GM12878 (cell line): Measurements from ENCODE around the gene SYCE3. TPM values are rescaled to one million over a fixed set of nuclear protein-coding genes. Genes with fewer than 3 reads are reported as not detected.
A peak's percentile ranks its signal among the peaks of the same experiment; 100 is the strongest.

Experiments
- ATAC-seq: fragments of 200-7000 bp; cut with Tn5 transposase; 3 replicates; pipeline ENCODE4 v1.9.1; 2020; ENCODE audit warnings: mild to moderate bottlenecking, moderate library complexity
- BruUV-seq: library from RNA; stranded (reverse); fragments of 400-500 nt; replicated peaks from 2 replicates; lab custom pipeline; 2021; lab: Mats Ljungman, UMichigan
- CTCF ChIA-PET: fragments of 300-600 bp; sonication (Branson Sonifier 250); formaldehyde crosslinking; extraction: SDS; loops from one replicate; lab custom pipeline; 2021; ENCODE audit warnings: inconsistent platforms; lab: Yijun Ruan, JAX
- POLR2A ChIA-PET: fragments of 350-600 bp; formaldehyde crosslinking; extraction: SDS; loops from one replicate; lab custom pipeline; 2021; ENCODE audit warnings: inconsistent platforms; lab: Charles Lee
- RAD21 ChIA-PET: fragments of 300-600 bp; sonication (Branson Sonifier 250); formaldehyde crosslinking; loops from one replicate; lab custom pipeline; 2023; ENCODE audit warnings: antibody characterized with exemption; ENCODE audit not compliant: unreplicated experiment; lab: Charles Lee
- SMC1A ChIA-PET: fragments of 300-600 bp; sonication (Branson Sonifier 250); formaldehyde crosslinking; loops from one replicate; lab custom pipeline; 2023; ENCODE audit not compliant: unreplicated experiment, uncharacterized antibody; lab: Charles Lee
- DNase-seq: peaks from one replicate; pipeline ENCODE4 v3.0.0-alpha.2; 2011; ENCODE audit warnings: low read depth, low spot score
- FAIRE-seq: peaks from 3 replicates; lab custom pipeline; 2011; peaks lifted over from hg19 to GRCh38; lab: Jason Lieb, UNC
- H2AFZ ChIP-seq: 2 replicates; pipeline ENCODE4 v1.6.0; 2011; ENCODE audit warnings: low read depth, low read length, control low read depth; ENCODE audit not compliant: control insufficient read depth
- H3K27ac ChIP-seq: 2 replicates; pipeline ENCODE4 v1.5.1; 2011; ENCODE audit warnings: control low read depth; ENCODE audit not compliant: control insufficient read depth, insufficient read depth
- H3K27me3 ChIP-seq, 2 experiments: replicated peaks in 1 of 2; 2 replicates each; pipeline versions ENCODE4 v1.6.0 to v1.6.1; 2011; ENCODE audit warnings: low read length in 1 of 2; ENCODE audit not compliant: control insufficient read depth in 2 of 2, insufficient read depth in 2 of 2
- H3K36me3 ChIP-seq, 2 experiments: 2 replicates each; pipeline ENCODE4 v1.5.1; 2011; ENCODE audit warnings: low read length in 1 of 2; ENCODE audit not compliant: control insufficient read depth in 2 of 2, insufficient read depth in 2 of 2
- H3K4me1 ChIP-seq: 2 replicates; pipeline ENCODE4 v1.6.1; 2011; ENCODE audit warnings: mild to moderate bottlenecking, low read length, moderate library complexity, mixed read lengths; ENCODE audit not compliant: control insufficient read depth, insufficient read depth
- H3K4me2 ChIP-seq: 2 replicates; pipeline ENCODE4 v1.6.0; 2011; ENCODE audit warnings: control low read depth; ENCODE audit not compliant: control insufficient read depth, insufficient read depth
- H3K4me3 ChIP-seq: fragments of 200-600 bp; sonication (generic); 2 replicates; pipeline ENCODE4 v1.5.1; 2016
- H3K79me2 ChIP-seq: 2 replicates; pipeline ENCODE4 v1.6.0; 2011; ENCODE audit warnings: low read length; ENCODE audit not compliant: control insufficient read depth, insufficient read depth
- H3K9ac ChIP-seq: 2 replicates; pipeline ENCODE4 v1.8.0; 2011; ENCODE audit warnings: low read length, control low read depth, mixed read lengths; ENCODE audit not compliant: control insufficient read depth, insufficient read depth
- H3K9me3 ChIP-seq: replicated peaks from 3 replicates; pipeline ENCODE4 v1.5.1; 2011; ENCODE audit warnings: mild to moderate bottlenecking, low read length; ENCODE audit not compliant: control insufficient read depth, insufficient read depth
- H4K20me1 ChIP-seq: 2 replicates; pipeline ENCODE4 v1.6.0; 2011; ENCODE audit not compliant: control insufficient read depth, insufficient read depth
- BACH1 ChIP-seq: fragments of 450-650 bp; IDR thresholded peaks from 2 replicates; pipeline ENCODE4 v1.6.1; 2017; ENCODE audit warnings: mild to moderate bottlenecking, borderline replicate concordance
- BHLHE40 ChIP-seq, 2 experiments: fragments of 450-650 bp in 1 of 2; IDR thresholded peaks; 2 replicates each; pipeline ENCODE4 v1.6.1; 2011 to 2017; ENCODE audit warnings: low read depth in 2 of 2, borderline replicate concordance in 1 of 2, improper control_type of control experiment in 1 of 2, low read length in 1 of 2, mild to moderate bottlenecking in 1 of 2
- GATAD2B ChIP-seq: fragments of 450-650 bp; conservative IDR thresholded peaks from 2 replicates; pipeline ENCODE4 v1.6.1; 2017; ENCODE audit warnings: low read depth, mild to moderate bottlenecking, moderate library complexity
- HDAC6 ChIP-seq: fragments of 200-600 bp; sonication (generic); IDR thresholded peaks from one replicate; pipeline ENCODE4 v1.8.0; 2017; ENCODE audit warnings: antibody characterized with exemption; ENCODE audit not compliant: unreplicated experiment
- IKZF1 ChIP-seq: fragments of 450-650 bp; conservative IDR thresholded peaks from 2 replicates; pipeline ENCODE4 v1.6.1; 2017; ENCODE audit warnings: antibody characterized with exemption, mild to moderate bottlenecking
- IRF4 ChIP-seq: IDR thresholded peaks from 2 replicates; pipeline ENCODE4 v1.6.1; 2011; ENCODE audit warnings: low read depth, low read length
- LARP7 ChIP-seq: fragments of 450-650 bp; IDR thresholded peaks from 2 replicates; pipeline ENCODE4 v1.6.1; 2017; ENCODE audit warnings: mild to moderate bottlenecking
- NBN ChIP-seq: fragments of 450-650 bp; IDR thresholded peaks from 2 replicates; pipeline ENCODE4 v1.6.1; 2016
- NR2C2 ChIP-seq: IDR thresholded peaks from 2 replicates; pipeline ENCODE4 v1.6.1; 2011; ENCODE audit warnings: borderline replicate concordance, low read depth; ENCODE audit not compliant: control insufficient read depth, insufficient read length
- POLR2AphosphoS2 ChIP-seq: IDR thresholded peaks from 2 replicates; pipeline ENCODE4 v1.6.1; 2011; ENCODE audit warnings: low read depth, mild to moderate bottlenecking, low read length, improper control_type of control experiment, moderate library complexity
- POLR2AphosphoS5 ChIP-seq: IDR thresholded peaks from 2 replicates; pipeline ENCODE4 v1.6.1; 2011; ENCODE audit warnings: mild to moderate bottlenecking, low read length, inconsistent platforms
- RB1 ChIP-seq: fragments of 450-650 bp; formaldehyde crosslinking; IDR thresholded peaks from 2 replicates; pipeline ENCODE4 v1.6.1; 2017; ENCODE audit warnings: mild to moderate bottlenecking, borderline replicate concordance
- RELB ChIP-seq: fragments of 450-650 bp; IDR thresholded peaks from 2 replicates; pipeline ENCODE4 v1.6.1; 2017; ENCODE audit warnings: low read depth, mild to moderate bottlenecking, moderate library complexity
- RFX5 ChIP-seq: IDR thresholded peaks from 2 replicates; pipeline ENCODE4 v1.6.1; 2011; ENCODE audit warnings: low read depth, low read length, improper control_type of control experiment
- SP1 ChIP-seq: IDR thresholded peaks from one replicate; pipeline ENCODE4 v1.6.1; 2011; ENCODE audit warnings: low read depth, low read length
- TAF1 ChIP-seq: IDR thresholded peaks from 2 replicates; pipeline ENCODE4 v1.6.1; 2011; ENCODE audit warnings: mild to moderate bottlenecking, low read depth, low read length, borderline replicate concordance
- TCF7 ChIP-seq: IDR thresholded peaks from 2 replicates; pipeline ENCODE4 v1.6.1; 2014; ENCODE audit warnings: antibody characterized with exemption, borderline replicate concordance
- ZNF217 ChIP-seq: fragments of 450-650 bp; IDR thresholded peaks from 2 replicates; pipeline ENCODE4 v1.6.1; 2017; ENCODE audit warnings: antibody characterized with exemption, mild to moderate bottlenecking
- ZNF622 ChIP-seq: fragments of 450-650 bp; IDR thresholded peaks from 2 replicates; pipeline ENCODE4 v1.6.1; 2017; ENCODE audit warnings: mild to moderate bottlenecking, inconsistent platforms
- WGBS: methylation state at CpG from one replicate; pipeline ENCODE4 v1.1.6; 2016; ENCODE audit warnings: low lambda C conversion rate; ENCODE audit not compliant: insufficient replicate concordance, insufficient coverage; ENCODE audit errors: missing lambda C conversion rate; 5-methylcytosine and 5-hydroxymethylcytosine counted together
- in situ Hi-C: fragments of 300-500 bp; cut with MboI; formaldehyde crosslinking; loops from 9 replicates; pipeline ENCODE4 v1.14.3; 2018; ENCODE audit warnings: mixed read lengths
- intact Hi-C: fragments of 100-400 bp; cut with micrococcal nuclease; formaldehyde crosslinking; loops from one replicate; pipeline ENCODE4 v1.14.2; 2022; ENCODE audit not compliant: unreplicated experiment
- polyA plus RNA-seq, 11 experiments: library from polyadenylated mRNA; depleted of rRNA in 4 of 11; unstranded in 6 of 11; stranded (reverse) in 5 of 11; fragments of >200 nt; fragmentation: Nextera tagmentation in 4 of 11; fragmentation: Illumina TruSeq in 1 of 11; extraction: Ambion mirVana in 4 of 11; extraction: Trizol in 1 of 11; gene quantifications; 1 replicate in 1 of 11; 2 replicates in 10 of 11; pipeline versions ENCODE4 v1.2.1 to v1.2.3, GENCODE V29; 2011 to 2016; ENCODE audit warnings: inconsistent platforms in 2 of 11, missing spikeins in 2 of 11, low read depth in 1 of 11
- total RNA-seq, 4 experiments: library from RNA; depleted of rRNA in 3 of 4; stranded (reverse); fragments of >200 nt in 3 of 4; fragmentation: Illumina TruSeq in 1 of 4; extraction: Trizol in 1 of 4; gene quantifications; 2 replicates each; pipeline versions ENCODE4 v1.2.1 to v1.2.3, GENCODE V29; 2013 to 2021
- TF ChIP-seq, protein P1 (sequence below): IDR thresholded peaks from 2 replicates; pipeline ENCODE4 v1.6.1; 2011; ENCODE audit warnings: low read depth, mild to moderate bottlenecking, low read length, moderate library complexity, borderline replicate concordance; ENCODE audit errors: extremely low read depth
- TF ChIP-seq, protein P2 (sequence below): fragments of 450-650 bp; conservative IDR thresholded peaks from 2 replicates; pipeline ENCODE4 v1.6.1; 2017; ENCODE audit warnings: mild to moderate bottlenecking, moderate library complexity

SYCE3 gene
- total and polyA plus RNA-seq, 10 of the 15 experiments (the other 5 are each of a cell fraction or from before 2014, with no cell fraction given), result 0.38 to 0.91 (median 0.76) TPM; not detected in 4

GRCh38 chr22:50507421-50507990 lies 55.2 kb downstream of the SYCE3 start, which contains the start of gene LMF2:
Gene LMF2, minus strand, starts transcription at chr22:50507702. Its CDS starts 27 bp downstream, at chr22:50507675.
- Histone ChIP-seq H3K36me3 (peaks cover 4 to 8% of the 10 kb centered on the region in 2 experiments; a peak in 3 of 4 replicates), H3K9me3 (no peaks in the 10 kb centered on the region), H2AFZ (peak within 1 kb of the TSS; percentile 90), H3K4me2 (peak within 1 kb of the TSS; percentile 92), H3K9ac (peak within 1 kb of the TSS; percentile 97), H3K4me3 (peak within 1 kb of the TSS; percentile 100), H4K20me1 (no peaks in the 10 kb centered on the region), H3K27me3 (no peaks in the 10 kb centered on the region), H3K4me1 (peaks cover 9% of the 10 kb centered on the region), H3K79me2 (peaks cover 41% of the 10 kb centered on the region), H3K27ac (peak within 1 kb of the TSS; percentile 90)
- SMC1A ChIA-PET, result interaction anchor here (0.7 to 2.8 kb wide), 4 partner anchors 9 to 113 kb away, joined by 3 to 18 read pairs (median 10); partner anchors contain the start of gene SCO2
- POLR2A ChIA-PET, result interaction anchor here (0.6 to 7.2 kb wide), 16 partner anchors 17 to 256 kb away, joined by 3 to 84 read pairs (median 4); partner anchors contain the start of genes CHKB, HDAC10, KLHDC7B and SCO2
- BruUV-seq, result no TSS peak
- WGBS, result under 1% methylated on average over 24 of the region's 62 CpGs
- CTCF ChIA-PET, result interaction anchor here (0.9 to 3.6 kb wide), 7 partner anchors 10 to 113 kb away, joined by 3 to 38 read pairs (median 12); partner anchors contain the start of genes SCO2 and SYCE3
- RAD21 ChIA-PET, result interaction anchor here (0.6 to 3.1 kb wide), 20 partner anchors 9 to 256 kb away, joined by 3 to 64 read pairs (median 4); partner anchors contain the start of genes ARSA, HDAC10, SCO2 and TYMP
- intact Hi-C loops, result loop anchor here (1.0 kb wide), 1 partner anchor 32 kb away; the partner anchor contains the start of gene SBF1
- DNase-seq (no peak), ATAC-seq (peak; percentile 87), FAIRE-seq (no peak)
- in situ Hi-C loops, result no loop called here
- TF ChIP-seq SP1, result peak; percentile 22
- peak; percentile 76; the same call in 1 of the 2 replicates for TF ChIP-seq RB1
- no peak for TF ChIP-seq TCF7
- TF ChIP-seq, protein P1, sequence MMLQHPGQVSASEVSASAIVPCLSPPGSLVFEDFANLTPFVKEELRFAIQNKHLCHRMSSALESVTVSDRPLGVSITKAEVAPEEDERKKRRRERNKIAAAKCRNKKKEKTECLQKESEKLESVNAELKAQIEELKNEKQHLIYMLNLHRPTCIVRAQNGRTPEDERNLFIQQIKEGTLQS, result no peak
- TF ChIP-seq HDAC6, result no peak
- TF ChIP-seq POLR2AphosphoS2, result peak; percentile 30; the same call in 1 of the 2 replicates
- TF ChIP-seq ZNF217, result no peak
- 0 out of 2 replicates have a peak, but pooled peaks have one; percentile 7 for TF ChIP-seq POLR2AphosphoS5
- TF ChIP-seq IRF4, result no peak
- no peak for TF ChIP-seq NR2C2
- TF ChIP-seq, protein P2, sequence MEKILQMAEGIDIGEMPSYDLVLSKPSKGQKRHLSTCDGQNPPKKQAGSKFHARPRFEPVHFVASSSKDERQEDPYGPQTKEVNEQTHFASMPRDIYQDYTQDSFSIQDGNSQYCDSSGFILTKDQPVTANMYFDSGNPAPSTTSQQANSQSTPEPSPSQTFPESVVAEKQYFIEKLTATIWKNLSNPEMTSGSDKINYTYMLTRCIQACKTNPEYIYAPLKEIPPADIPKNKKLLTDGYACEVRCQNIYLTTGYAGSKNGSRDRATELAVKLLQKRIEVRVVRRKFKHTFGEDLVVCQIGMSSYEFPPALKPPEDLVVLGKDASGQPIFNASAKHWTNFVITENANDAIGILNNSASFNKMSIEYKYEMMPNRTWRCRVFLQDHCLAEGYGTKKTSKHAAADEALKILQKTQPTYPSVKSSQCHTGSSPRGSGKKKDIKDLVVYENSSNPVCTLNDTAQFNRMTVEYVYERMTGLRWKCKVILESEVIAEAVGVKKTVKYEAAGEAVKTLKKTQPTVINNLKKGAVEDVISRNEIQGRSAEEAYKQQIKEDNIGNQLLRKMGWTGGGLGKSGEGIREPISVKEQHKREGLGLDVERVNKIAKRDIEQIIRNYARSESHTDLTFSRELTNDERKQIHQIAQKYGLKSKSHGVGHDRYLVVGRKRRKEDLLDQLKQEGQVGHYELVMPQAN, result peak; percentile 87
- TF ChIP-seq RELB, result 0 out of 2 replicates have a peak, but pooled peaks have one; percentile 18
- peak; percentile 60; the same call in 1 of the 2 replicates for TF ChIP-seq NBN
- peak; percentile 25; the same call in 1 of the 2 replicates for TF ChIP-seq RFX5
- peak; percentile 53 for TF ChIP-seq IKZF1
- TF ChIP-seq ZNF622, result no peak
- TF ChIP-seq BACH1, result 0 out of 2 replicates have a peak, but pooled peaks have one; percentile 25
- peak; percentile 62; the same call in 1 of the 2 replicates for TF ChIP-seq GATAD2B
- peak; percentile 78; the same call in 1 of the 2 replicates for TF ChIP-seq LARP7
- 0 out of 2 replicates have a peak, but pooled peaks have one; percentile 59 for TF ChIP-seq TAF1
- peak in 1 of 2 experiments; percentile 35; a peak in 1 of 4 replicates for TF ChIP-seq BHLHE40 (IDR thresholded peaks at IDR 0.05; ENCODE audit: borderline replicate concordance in 1 of 2, low read depth in 2 of 2, low read length in 1 of 2)
